GM18867 (cell line): ENCODE data around the gene ADIG.

Experiments
- ATAC-seq: cut with Tn5 transposase; IDR thresholded peaks from one replicate; pipeline ENCODE4 v1.9.1; 2021; ENCODE audit warnings: mild to moderate bottlenecking, moderate library complexity; ENCODE audit not compliant: unreplicated experiment

Gene ADIG

DNA sequence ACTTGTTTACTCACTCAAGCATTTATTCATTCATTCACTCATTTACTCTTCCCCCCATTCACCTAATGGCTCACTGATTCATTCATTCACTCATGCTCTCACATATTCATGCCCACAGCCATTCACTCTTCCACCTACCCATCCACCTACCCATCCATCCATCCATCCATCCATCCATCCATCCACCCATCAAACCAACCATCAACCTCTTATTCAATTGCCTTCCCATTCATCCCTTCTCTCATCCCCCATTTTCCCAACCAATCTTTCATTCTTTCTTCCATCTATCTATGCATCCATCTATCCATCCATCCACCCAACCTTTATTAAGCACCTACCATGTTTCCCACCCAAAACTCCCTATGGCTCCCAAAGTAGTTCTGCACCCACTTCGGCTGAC is 19.1 kb downstream of the ADIG start:
- ATAC-seq, result no peak

DNA sequence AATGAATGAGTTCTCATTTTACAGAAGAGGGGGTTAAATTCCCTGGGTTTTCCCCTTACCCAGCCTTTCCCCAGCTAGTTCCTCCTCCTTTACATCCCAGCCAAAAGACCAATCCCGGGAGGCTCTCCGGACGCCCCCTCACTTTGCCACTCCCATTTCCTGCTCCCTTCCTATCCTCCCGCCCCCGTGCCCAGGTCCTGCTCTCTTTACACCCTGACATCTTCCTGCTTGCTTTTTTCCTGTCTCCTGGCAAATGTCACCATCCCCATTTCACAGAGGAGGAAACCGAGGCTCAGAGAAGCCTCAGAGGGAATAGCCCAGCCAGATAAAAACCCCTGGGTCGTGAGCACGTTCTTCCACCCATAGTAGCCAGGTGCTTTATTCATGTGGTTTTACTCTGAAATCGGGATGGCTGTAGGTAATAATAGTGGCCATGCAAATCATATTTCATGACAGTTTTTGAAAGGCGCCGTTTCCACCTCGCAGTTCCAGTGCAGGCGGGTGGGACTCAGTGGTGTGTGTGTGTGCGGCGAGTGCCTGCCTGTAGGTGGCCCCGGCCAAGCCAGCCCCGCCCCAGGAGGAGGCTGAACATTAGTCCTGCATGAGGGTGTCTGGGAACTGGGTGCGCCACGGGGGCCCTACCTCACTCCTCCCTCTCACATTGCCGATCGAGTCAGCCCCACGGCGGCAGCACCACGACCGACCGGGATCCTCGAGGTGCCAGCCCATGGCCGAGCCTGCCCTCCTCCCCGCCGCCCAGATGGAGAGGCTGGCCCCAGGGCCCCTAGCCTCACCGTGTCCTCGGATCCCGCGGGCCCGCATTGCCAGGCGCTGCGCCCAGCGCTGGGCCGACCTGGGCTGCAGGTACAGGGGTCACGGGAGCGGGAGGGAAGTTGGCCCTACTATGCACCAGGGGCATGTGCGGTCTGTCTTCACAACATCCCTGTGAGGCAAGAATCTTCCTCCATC is 20.5 kb downstream of the ADIG start, which contains the start of gene ARHGAP40:
TSS of gene ARHGAP40 (plus strand) at position 594 of the 969 bp plus-strand sequence.
- ATAC-seq, result no peak

DNA sequence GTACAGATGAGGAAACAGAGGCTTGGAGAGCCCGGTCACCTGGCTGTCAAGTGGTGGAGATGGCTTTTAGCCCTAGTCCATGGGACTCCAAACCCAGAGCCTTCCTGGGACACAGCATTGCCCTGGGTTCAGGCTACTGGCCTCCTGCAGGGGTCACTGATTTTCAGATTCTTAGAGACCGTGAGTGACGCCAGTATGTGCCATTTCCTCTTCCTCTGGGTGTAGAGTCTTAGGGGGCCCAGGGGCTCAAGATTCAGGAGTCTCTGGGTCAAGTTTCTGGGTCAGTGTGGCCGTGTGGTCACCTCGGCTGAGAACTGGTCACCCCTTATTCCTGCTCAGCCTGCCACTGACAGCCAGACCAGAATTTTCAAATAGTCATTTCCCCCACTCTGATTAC is 21.2 kb downstream of the ADIG start:
- no peak for ATAC-seq

DNA sequence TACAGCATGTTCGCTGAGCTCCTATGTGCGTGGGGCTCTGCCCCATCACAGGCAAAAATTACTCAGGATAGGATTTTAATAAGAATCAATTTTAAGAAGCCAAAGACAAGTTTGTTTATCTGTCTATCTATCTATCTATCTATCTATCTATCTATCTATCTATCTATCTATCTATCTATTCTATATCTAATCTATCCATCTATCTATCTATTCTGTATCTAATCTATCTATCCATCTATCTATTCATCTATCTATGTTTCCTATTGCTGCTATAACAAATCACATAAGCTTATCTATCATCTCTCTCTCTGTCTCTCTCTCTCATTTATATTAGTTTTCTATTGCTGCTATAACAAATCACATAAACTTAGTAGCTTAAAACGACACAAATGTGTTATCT is 22.3 kb downstream of the ADIG start:
- ATAC-seq, result no peak

DNA sequence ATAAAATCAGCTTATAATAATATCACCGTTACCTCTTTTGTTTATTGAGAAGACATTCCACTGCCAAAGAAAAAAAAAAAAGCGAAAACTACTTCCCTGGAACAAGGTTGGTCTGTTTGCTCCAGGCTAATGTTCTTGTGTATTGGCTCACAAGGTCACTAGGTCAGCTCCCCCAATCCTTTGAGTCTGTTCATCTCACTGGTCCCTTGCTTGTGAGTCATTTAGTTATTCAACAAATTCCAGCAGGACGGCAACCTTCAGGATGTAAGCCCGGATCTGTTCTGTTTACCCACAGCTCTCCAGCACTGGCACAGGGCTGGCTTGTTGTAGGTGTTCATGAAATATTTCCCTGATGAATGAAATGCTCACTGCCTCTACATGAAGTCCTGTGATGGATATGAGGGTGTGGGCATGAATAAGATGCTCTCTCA is 23.9 kb downstream of the ADIG start:
- ATAC-seq, result no peak

DNA sequence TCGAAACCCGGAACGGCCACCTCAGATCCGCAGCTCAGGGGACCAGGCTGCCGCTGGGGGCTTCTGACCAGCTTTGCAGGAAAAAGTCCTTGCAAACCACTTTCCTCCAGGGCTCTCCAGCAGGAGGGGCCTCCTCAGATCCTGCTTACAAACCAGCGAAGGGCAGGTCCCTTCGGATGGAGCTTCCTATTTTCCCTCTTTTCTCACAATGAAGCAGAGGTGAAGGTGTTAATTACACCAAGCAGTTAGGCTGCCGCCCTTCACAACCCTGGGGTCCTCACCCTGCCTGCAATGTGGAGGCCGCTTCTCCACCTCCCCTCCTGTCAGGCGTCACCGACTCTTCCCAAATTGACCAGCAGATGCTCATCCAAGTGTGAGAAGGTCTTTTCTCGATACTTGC is 26.4 kb downstream of the ADIG start:
- ATAC-seq, result no peak

DNA sequence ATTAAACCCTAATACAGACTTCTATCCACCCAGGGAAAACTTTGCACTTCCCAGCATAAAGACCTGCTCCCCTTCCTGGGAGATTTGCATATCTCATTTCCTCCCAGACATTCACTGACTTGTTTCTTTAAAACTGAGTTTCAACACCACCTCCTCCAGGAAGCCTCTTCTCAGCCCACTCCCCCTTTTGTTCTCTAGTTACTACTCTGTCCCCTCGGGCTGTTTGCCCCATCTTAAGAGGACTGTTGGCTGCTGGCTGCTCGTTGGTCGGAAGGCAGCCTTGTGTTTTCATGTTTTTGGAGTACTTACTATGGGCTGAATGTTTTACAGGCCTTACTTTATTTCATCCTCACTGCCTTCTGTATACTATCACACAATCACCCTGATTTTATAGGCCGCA is 27.2 kb downstream of the ADIG start:
- no peak for ATAC-seq

DNA sequence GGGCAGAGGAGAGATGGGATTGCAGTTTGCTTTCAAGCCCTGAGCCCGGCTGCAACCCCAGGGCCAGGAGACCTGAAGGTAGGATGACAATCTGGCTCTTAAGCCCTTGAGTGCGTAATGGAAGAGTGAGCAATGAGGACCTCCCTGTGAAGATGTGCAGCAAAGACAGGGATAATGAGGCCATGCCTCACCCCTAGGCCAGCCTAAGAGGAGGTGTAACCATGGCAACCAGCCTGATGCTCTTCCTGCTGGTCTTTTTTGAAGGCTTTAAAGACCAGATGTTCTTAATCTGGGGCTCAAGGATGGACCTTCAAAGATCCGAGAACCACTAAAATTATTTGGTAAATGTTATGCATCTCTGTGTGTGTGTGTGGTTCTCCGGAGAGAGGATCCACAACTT is 28.8 kb downstream of the ADIG start:
- no peak for ATAC-seq

DNA sequence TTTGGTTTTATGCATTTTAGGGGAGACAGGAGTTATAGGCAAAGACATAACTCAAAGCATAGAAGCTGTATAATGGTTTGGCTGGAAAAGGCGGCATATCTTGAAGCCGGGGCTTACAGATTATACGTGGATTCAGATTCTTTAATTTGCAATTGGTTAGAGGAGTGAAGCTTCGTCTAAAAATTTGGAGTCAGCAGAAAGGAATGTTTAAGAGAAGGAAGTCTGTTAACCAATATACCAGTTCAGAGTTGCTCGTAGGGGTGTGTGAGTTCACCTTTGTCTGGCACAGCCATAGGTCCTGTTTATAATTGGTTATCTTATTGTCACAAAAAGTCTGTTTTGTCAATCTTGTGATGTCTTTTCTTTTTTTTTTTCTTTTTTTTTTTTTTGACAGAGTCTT is 29.5 kb downstream of the ADIG start:
- ATAC-seq, result no peak

DNA sequence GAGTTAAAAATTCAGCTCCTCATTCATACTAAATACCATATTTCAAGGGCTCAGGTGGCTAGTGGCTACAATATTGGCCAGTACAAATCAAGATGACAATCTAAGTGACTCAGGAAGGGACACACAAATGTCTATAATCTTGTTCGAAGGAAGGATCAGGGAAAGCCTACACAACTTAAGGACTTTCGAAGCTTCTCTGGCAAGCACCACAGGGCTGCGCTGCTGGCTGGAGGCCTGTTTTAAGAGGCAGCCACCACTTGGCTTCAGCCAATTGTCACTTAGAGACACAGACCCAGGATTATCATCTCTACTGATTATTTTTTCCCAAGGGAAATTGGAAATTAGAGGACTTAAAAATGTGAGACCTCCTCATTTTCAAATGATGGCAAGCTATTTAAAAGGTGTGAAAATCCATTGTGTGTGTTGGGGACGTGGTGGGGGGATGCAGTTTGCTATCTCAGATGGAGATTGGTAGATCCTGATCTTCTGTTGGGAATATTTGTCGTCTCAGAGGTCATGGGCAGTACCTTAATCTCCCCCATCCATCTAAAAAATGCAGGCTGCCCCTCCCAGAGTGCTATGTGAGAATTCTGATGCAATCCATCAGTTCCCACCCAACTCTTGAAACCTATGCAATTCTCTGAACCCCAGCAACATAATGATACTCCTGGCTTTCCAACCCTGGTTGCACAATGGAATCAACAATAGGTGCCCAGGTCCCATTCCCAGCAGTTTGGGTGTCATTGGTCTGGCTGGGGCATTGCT is 31.9 kb downstream of the ADIG start:
- ATAC-seq, result no peak

DNA sequence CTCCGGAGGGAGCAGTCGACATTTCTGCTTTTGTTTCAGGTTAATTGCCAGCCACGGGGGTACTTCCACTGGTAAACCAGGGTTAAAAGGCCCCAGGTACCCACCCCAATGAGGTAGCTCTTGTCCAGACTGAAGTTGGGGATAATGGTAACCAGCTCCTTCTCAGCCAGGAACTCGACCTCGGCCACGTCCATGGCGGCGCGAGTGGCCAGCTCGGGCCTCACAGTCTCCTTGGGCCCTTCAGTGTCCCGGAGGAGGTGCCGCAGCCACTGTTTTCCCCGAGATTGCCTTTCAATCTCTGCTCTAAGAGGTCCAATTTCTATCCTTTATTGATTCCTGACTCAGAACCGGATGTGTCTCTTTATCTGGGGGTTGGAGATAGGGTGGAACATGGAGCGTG is 34.3 kb downstream of the ADIG start:
- ATAC-seq, result no peak

DNA sequence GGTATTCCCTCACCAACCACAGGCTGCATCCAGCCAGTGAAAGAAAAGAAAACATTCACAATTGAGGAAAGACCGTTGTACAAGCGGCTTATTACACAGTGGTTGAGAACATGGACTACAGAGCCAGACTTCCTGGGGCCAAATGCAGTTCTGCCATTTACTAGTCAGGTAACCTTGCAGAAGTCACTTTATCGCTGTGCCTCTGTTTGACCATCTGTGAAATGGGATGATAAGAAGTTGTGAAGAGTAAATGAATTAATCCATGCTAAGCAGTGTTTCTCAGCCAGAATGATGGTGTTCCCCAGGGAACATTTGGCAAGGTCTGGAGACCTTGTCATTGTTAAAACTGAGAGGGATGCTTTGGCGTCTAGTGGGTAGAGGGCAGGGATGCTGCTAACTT is 35.5 kb downstream of the ADIG start:
- ATAC-seq, result no peak

DNA sequence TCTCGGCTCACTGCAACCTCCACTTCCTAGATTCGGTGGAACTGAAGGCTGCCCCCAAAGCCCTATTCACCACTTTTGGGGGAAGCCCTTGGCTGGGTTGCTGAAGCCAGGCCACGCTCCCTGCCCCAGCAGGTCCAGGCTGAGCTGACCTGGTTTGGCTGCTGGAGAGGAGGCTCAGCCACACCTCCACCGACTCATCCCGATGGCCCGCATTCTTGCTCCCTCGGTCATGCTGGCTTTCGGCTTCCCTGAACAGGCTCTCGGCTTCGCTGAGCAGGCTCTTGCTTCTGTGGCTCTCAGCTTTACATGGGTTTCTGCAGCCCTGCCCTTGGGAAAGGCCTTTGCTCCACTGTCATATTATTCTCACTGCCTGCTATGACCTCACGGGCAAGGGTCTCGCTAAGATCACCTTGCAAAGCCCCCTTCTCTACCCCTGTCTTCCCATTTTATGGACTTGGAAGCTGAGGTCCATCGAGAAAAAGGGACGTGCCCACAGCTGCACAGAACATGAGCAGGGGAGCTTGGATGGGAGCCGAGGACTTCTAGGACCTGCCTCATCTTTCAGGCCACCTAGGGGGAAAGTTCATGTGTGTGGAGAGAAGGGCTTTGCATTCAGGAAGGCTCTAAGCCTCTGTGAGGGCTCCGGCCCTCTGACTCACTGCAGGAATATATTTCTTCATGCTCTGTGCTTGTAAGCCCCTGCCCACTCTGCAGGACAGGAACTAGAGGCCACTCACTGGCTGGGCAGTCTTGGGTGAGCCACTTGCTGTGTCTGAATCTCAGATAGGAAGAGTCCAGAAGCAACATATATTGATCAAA is 36.2 kb downstream of the ADIG start:
- no peak for ATAC-seq

DNA sequence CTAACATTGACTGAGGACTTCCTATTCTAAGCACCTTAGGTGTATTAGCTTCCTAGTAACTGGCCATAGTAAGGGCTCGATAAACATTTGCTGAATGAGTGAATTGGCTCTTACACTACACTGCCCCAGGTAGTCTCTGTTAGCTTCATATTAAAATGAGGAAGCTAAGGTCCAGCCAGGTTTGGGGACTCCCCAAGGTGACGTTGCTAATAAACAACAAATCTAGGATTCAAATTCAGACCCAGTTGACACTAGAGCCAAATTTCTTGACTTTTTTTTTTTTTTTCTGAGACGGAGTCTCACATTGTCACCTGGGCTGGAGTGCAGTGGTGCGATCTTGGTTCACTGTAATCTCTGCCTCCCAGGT is 36.8 kb downstream of the ADIG start:
- ATAC-seq, result no peak

DNA sequence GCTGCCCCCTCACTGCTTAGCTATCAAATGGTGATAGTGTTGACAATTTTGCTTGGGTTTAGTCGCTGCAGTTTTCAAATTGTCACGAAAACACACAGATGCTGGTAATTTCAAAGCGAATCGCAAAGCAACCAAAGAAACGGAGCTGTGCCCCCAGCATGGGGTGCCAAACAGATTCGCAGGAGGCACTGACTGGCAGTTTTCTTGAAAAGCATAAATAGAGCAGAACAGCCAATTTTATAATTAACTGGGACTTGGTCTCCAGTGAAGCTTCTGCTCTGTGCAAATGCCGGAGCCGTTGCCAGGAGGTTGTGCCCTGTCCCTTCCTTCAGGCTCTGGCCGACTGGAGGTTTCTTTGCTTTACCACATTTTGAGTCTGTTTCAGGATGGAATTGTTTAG is 39.4 kb downstream of the ADIG start:
- ATAC-seq, result no peak

DNA sequence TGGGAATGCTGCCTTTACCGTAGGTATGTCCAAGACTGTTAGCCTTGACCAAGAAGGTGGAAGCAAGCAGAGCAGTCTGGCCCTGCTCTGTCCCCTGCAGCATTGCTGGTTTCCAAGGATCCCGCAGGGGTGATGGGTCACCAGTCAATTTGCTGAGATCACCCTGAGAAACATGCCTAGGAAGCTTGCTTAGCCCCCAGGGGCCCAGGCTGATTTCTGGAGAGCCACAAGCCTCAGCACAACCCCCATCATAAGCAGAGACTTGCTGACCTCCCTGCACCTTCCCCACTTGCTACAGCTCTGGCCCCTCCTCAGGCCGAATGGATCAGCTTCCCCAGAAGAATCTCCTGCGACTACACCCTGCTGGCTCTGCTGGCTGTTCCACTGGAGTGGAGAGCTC is 42.1 kb downstream of the ADIG start:
- ATAC-seq, result no peak

DNA sequence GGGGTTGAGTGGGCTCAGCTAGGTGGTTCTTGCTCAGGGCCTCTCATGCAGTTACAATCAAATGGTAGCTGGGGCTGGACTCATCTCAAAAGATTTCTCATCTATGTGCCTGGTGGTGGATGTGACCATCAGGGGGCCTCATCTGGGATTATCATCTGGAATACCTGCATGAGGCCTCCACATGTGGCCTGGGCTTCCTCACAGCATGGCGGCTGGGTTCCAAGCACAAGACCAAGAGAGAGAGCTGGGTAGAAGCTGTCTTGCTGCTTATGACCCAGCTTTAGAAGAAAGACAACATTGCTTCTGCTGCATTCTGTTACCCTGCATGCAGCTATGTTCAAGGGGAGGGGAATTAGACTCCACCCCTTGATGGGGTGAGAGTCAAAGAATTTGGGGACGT is 43.1 kb downstream of the ADIG start:
- ATAC-seq, result no peak

DNA sequence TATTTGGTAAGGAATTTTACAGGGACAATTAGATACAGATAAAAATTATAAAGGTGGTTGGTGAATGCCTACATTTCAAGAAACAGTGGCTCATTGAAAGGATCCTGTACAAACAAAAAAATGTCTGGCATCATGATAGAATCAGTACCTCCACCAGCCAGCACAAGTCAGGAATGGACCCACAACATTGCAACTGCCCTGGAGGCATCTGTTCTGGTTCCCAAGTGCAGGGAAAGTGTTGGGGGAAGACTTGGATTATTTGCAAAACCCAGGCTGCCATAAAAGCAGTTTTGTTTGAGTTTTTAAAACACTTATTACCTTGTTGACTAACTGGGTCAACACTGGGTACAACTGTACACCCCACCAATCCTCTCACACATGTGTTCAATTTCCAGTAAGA is 44.9 kb downstream of the ADIG start:
- ATAC-seq, result no peak

DNA sequence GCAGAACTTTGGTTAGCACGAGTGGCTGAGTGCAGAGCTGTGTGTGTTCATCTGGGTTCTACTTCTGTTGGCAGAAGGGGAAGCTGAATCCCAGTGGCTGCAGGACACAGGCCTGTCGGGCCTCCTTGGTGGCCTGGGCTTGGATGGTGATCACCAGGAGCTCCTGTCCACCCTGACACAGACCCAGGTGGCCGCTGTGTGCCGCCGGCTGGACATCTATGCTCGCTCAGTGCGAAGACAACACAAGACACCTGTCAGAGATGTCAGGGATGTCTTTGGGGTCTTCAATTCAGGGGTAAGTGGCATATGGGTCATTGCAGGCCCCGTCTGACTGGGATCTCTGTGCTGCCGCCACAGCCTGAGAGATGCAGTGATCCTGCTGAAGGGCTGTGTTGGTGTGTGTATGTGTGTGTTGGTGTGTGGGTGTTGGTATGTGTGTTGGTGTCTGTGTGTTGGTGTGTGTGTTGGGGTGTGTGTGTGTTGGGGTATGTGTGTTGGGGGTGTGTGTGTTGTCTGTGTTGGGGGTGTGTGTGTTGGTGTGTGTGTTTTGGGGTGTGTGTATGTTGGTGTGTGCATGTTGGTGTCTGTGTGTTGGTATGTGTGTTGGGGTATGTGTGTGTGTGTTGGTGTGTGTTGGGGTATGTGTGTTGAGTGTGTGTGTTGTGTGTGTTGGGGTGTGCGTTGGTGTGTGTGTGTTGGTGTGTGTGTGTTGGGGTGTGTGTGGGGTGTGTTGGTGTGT is 46.1 kb downstream of the ADIG start:
- ATAC-seq, result no peak

DNA sequence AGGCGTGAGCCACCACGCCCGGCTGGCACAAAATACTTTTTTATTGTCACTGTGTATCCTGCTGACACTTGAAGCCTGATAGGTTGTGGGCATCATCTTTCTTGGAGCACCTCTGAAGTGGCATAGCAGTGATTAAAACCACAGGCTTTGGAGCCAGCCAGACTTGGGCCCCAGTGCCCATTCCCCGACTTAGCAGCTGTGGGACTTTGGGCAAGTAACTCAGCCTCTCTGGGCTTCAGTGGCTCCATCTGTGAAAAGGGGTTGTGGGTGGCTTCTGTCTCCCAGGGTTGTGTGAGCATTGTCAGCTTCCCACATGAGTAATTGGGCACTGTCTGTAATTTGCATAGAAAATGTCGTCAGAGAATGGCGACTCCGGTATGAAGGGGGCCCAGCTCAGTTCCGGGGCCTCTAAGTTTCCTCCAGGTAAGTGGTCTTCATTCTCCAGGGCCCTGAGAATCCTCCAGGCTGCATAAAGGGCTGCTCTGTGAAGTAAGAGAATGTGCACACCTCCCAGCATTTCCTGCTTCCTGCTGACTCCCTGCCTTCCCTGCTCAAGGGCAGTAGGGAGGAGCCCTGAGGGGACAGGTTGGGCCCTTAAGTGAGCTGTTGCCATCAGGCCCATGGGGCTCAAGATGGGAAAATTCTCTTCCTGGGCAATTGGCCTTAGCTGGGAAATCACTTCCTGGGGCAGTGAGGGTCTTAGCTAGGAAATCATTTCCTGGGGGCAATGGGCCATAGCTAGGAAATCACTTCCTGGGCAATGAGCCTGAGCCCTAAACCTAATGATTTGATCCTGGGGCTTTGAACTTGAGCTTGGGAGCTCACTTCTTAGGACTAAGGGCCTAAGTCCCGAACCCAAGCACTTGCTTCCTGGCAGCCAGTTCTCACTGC is 47.8 kb downstream of the ADIG start:
- no peak for ATAC-seq
